ENCODE results near the gene ITPA. TPM values are rescaled to one million over a fixed set of nuclear protein-coding genes. Genes with fewer than 3 reads are reported as not detected.

ITPA gene
- total and polyA plus RNA-seq, 2 of the 8 experiments (the other 6 are each of a cell fraction or from before 2014, with no cell fraction given) = 88.2 to 94.0 TPM

- TF ChIP-seq SIX5 (IDR thresholded peaks at IDR 0.05; ENCODE audit: low read depth, low read length) (no peak), PHF8 (conservative IDR thresholded peaks at IDR 0.05; ENCODE audit: low read depth, low read length) (peak; percentile 31; the same call in 1 of the 2 replicates), ASH2L (IDR thresholded peaks at IDR 0.05; ENCODE audit: low read length) (peak; percentile 64), CTCF (IDR thresholded peaks at IDR 0.05; ENCODE audit: control extremely low read depth in 1 of 3, insufficient read depth in 1 of 3, low read depth in 1 of 3, low read length in 3 of 3) (no peak), BACH1 (IDR thresholded peaks at IDR 0.05; ENCODE audit: low read length) (no peak), RXRA (IDR thresholded peaks at IDR 0.05; ENCODE audit: insufficient read depth, low read depth, low read length) (no peak), E2F6 (IDR thresholded peaks at IDR 0.05) (peak; percentile 33), SUZ12 (IDR thresholded peaks at IDR 0.05; ENCODE audit: low read length) (peak; percentile 60), KDM4A (IDR thresholded peaks at IDR 0.05; ENCODE audit: low read depth, low read length, severe bottlenecking) (peak; percentile 89), TCF12 (IDR thresholded peaks at IDR 0.05; ENCODE audit: low read depth, low read length) (no peak), CBX8 (IDR thresholded peaks at IDR 0.05; ENCODE audit: borderline replicate concordance, low read depth, low read length) (no peak), NRF1 (IDR thresholded peaks at IDR 0.05; ENCODE audit: low read depth, low read length) (no peak), KDM1A (IDR thresholded peaks at IDR 0.05; ENCODE audit: borderline replicate concordance, low read length) (no peak), SIN3A (conservative IDR thresholded peaks at IDR 0.05 in 1 of 2, IDR thresholded peaks at IDR 0.05 in 1 of 2; ENCODE audit: low read depth in 1 of 2, low read length in 2 of 2) (0 out of 4 replicates have a peak, but pooled peaks of 1 of the 2 experiments have one; percentile 49), CREB1 (IDR thresholded peaks at IDR 0.05) (no peak), JUN (IDR thresholded peaks at IDR 0.05; ENCODE audit: low read depth, low read length) (no peak), POLR2AphosphoS5 (IDR thresholded peaks at IDR 0.05; ENCODE audit: low read depth, low read length) (no peak)
Measured at GRCh38 chr20:3239867-3240775, 30.8 kb downstream of the ITPA start (continued).
